ENCODE measurements around the gene PRPF8. TPM values are rescaled to one million over a fixed set of nuclear protein-coding genes. Genes with fewer than 3 reads are reported as not detected.

Gene PRPF8
- polyA plus RNA-seq, 3 donors: 53.3 to 128 (median 78.0) TPM

GRCh38 chr17:1731194-1731506, 46.5 kb upstream of the PRPF8 start:
- Histone ChIP-seq H3K27ac (ENCODE audit: low read depth in 1 of 2, low read length in 2 of 2) (no peak overlapping the region), H3K27me3 (ENCODE audit: control insufficient read depth in 2 of 2, insufficient read depth in 2 of 2, low read length in 2 of 2) (no peaks in the 10 kb centered on the region), H3K36me3 (replicated peaks in 1 of 2; ENCODE audit: control insufficient read depth in 1 of 2, insufficient read depth in 2 of 2, low read length in 2 of 2) (peaks cover 73 to 87% of the 10 kb centered on the region in 2 donors), H3K79me2 (ENCODE audit: insufficient read depth, low read length) (peaks cover 23% of the 10 kb centered on the region), H3K9me3 (replicated peaks in 1 of 2; ENCODE audit: control insufficient read depth in 1 of 2, insufficient read depth in 1 of 2, low read length in 2 of 2) (no peaks in the 10 kb centered on the region), H3K9ac (ENCODE audit: insufficient read depth, low read length, poor library complexity, severe bottlenecking) (no peak overlapping the region), H3K4me2 (replicated peaks; ENCODE audit: extremely low read depth, low read length, poor library complexity, severe bottlenecking) (no peak overlapping the region), H2AFZ (ENCODE audit: insufficient read depth, low read depth, low read length, poor library complexity, severe bottlenecking) (no peak overlapping the region), H3K4me1 (ENCODE audit: control insufficient read depth in 1 of 2, insufficient read depth in 2 of 2, low read length in 2 of 2) (peaks cover 0 to 4% of the 10 kb centered on the region in 2 donors), H4K20me1 (ENCODE audit: insufficient read depth, low read length) (peaks cover 72% of the 10 kb centered on the region), H3K4me3 (replicated peaks in 1 of 3; ENCODE audit: low read depth in 2 of 3, low read length in 3 of 3) (no peak overlapping the region)
- H3K4me1 Mint-ChIP-seq: peaks cover 17% of the 10 kb centered on the region
- H3K36me3 Mint-ChIP-seq: peaks cover 43 to 90% of the 10 kb centered on the region in 2 donors
- H3K27ac Mint-ChIP-seq: peak overlapping the region in 1 of 7 donors; percentile 37
- TF ChIP-seq CTCF (IDR thresholded peaks at IDR 0.05): no peak
- H3K27me3 Mint-ChIP-seq (ENCODE audit: low read depth in 3 of 3): peaks cover 0 to 2% (median 0%) of the 10 kb centered on the region in 3 donors
- no peaks in the 10 kb centered on the region for H3K9me3 Mint-ChIP-seq
- intact Hi-C loops (cut with micrococcal nuclease): loop anchor here in 1 of 2 donors (5.0 kb wide), 1 partner anchor 41 kb away; no protein-coding TSS in a partner anchor
- DNase-seq: no peak
- no peak overlapping the region for H3K4me3 Mint-ChIP-seq
- 100% methylated on average over 4 of the region's 10 CpGs for WGBS (ENCODE audit: insufficient coverage)

GRCh38 chr17:1730326-1731193, 45.9 kb upstream of the PRPF8 start:
- H3K27ac Mint-ChIP-seq: peak overlapping the region in 1 of 7 donors; percentile 37
- TF ChIP-seq CTCF (IDR thresholded peaks at IDR 0.05): no peak
- Histone ChIP-seq H3K9me3 (replicated peaks in 1 of 2; ENCODE audit: control insufficient read depth in 1 of 2, insufficient read depth in 1 of 2, low read length in 2 of 2) (no peaks in the 10 kb centered on the region), H4K20me1 (ENCODE audit: insufficient read depth, low read length) (peaks cover 73% of the 10 kb centered on the region), H3K27ac (ENCODE audit: low read depth in 1 of 2, low read length in 2 of 2) (no peak overlapping the region), H3K4me2 (replicated peaks; ENCODE audit: extremely low read depth, low read length, poor library complexity, severe bottlenecking) (no peak overlapping the region), H3K9ac (ENCODE audit: insufficient read depth, low read length, poor library complexity, severe bottlenecking) (no peak overlapping the region), H2AFZ (ENCODE audit: insufficient read depth, low read depth, low read length, poor library complexity, severe bottlenecking) (no peak overlapping the region), H3K36me3 (replicated peaks in 1 of 2; ENCODE audit: control insufficient read depth in 1 of 2, insufficient read depth in 2 of 2, low read length in 2 of 2) (peaks cover 71 to 87% of the 10 kb centered on the region in 2 donors), H3K4me1 (ENCODE audit: control insufficient read depth in 1 of 2, insufficient read depth in 2 of 2, low read length in 2 of 2) (peaks cover 5 to 9% of the 10 kb centered on the region in 2 donors), H3K27me3 (ENCODE audit: control insufficient read depth in 2 of 2, insufficient read depth in 2 of 2, low read length in 2 of 2) (no peaks in the 10 kb centered on the region), H3K4me3 (replicated peaks in 1 of 3; ENCODE audit: low read depth in 2 of 3, low read length in 3 of 3) (no peak overlapping the region), H3K79me2 (ENCODE audit: insufficient read depth, low read length) (peaks cover 28% of the 10 kb centered on the region)
- H3K27me3 Mint-ChIP-seq (ENCODE audit: low read depth in 3 of 3): peaks cover 0 to 2% (median 0%) of the 10 kb centered on the region in 3 donors
- intact Hi-C loops (cut with micrococcal nuclease): loop anchor here in 1 of 2 donors (5.0 kb wide), 1 partner anchor 42 kb away; no protein-coding TSS in a partner anchor
- peaks cover 21% of the 10 kb centered on the region for H3K4me1 Mint-ChIP-seq
- peaks cover 41 to 91% of the 10 kb centered on the region in 2 donors for H3K36me3 Mint-ChIP-seq
- no peak for DNase-seq
- H3K9me3 Mint-ChIP-seq: no peaks in the 10 kb centered on the region
- no peak overlapping the region for H3K4me3 Mint-ChIP-seq
- 91% methylated on average over 26 of the region's 40 CpGs for WGBS (ENCODE audit: insufficient coverage)

Measured in CD14-positive monocyte (primary cell).